HG03558 (cell line): ENCODE results near the gene THADA.

ENCODE experiments used
- ATAC-seq: cut with Tn5 transposase; IDR thresholded peaks from one replicate; pipeline ENCODE4 v1.9.1; 2021; ENCODE audit warnings: moderate number of reproducible peaks; ENCODE audit not compliant: unreplicated experiment; ENCODE audit errors: extremely low read depth

THADA gene

GRCh38 chr2:43239981-43240765 lies 355.7 kb downstream of the THADA start:
- ATAC-seq = no peak

- ATAC-seq = no peak
These were observed 357.0 kb downstream of the THADA start for GRCh38 chr2:43238813-43239212.

- ATAC-seq = no peak
These were observed 357.7 kb downstream of the THADA start for GRCh38 chr2:43238176-43238575.

DNA sequence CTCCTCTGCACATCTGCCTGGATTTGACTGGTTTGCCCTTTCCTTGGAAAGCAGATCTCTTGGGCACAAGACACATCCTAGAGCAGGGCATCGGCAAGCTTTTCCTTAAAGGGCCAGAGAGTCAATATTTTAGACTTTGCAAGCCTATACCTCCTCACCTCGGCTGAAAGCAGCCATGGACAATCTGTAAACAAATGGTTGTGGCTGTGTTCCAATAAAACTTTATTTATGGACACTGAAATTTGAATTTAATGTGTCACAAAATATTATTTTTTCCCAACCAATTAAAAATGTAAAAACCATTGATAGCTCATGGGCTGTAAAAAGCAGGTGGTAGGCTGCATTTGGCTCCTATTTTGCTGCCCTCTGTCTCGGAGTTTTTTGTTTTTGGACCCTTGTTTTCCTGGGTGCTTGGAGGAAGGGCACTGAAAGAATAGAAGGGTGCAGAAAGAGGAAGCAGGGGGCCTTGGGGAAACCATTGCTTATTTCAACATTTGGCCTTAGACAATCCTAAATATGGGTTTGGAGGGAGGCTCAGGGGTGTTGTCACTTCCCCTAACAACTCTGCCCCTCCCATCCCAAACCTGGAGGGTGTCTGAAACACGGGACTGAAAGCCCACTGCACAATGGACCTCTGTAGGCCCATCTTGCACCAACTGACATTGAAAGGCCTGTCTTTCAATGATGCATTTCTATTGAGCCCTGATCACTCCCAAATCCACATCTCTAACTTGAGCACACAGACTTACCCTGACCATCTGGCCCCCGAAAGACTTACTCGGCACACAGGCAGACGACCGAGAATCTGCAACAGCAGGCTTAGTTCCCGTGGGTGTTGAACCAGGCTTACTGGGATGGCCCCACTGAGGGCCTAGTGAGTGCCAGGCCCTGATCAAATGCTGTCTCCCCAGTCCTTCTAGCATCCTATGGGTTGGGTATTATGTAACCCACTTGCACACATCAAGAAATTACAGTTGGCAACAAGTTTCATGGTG lies 362.3 kb downstream of the THADA start:
- ATAC-seq = no peak

GRCh38 chr2:43230951-43231827 lies 364.6 kb downstream of the THADA start:
- no peak for ATAC-seq

- no peak for ATAC-seq
These were observed 365.4 kb downstream of the THADA start for GRCh38 chr2:43230351-43230885.

DNA sequence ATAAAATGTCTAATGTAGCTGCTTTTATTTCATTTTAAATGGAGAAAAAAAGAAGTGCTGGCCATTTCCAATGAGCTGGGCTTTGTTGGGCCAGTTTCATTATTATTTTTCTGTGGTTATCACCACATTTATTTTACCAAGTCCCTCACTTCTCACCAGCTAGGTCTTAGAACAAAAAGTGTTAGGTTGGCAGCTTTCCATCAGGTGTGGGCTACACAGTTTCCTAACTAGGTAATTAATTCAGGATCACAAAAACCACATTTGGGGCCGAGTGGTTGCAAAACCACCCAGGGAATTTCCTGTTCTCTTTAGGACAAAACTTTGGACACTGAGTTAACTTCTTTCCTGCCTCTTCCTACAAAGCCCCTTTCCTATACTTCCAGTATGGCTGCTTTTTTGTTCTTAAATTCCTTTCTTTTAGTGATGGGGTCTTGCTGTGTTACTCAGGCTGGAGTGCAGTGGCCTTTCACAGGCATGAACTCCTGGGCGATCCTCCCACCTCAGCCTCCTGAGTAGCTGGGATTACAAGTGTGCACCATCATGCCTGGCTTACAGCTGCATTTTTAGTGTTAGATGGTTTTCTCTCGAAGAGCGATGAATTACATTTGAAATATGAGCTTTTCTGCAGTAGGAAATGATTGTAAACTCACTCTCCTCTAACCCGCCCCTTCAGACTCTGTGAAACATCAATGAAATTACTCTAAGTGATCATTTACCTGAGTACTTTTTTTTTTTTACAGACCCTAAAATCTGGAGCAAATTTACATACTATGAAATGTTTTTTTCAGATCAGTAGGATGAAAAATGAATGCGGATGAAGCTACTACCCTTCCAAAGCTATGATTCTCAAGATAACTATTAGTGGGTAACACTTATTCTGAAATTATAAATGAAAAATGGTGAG lies 366.8 kb downstream of the THADA start:
- no peak for ATAC-seq

DNA sequence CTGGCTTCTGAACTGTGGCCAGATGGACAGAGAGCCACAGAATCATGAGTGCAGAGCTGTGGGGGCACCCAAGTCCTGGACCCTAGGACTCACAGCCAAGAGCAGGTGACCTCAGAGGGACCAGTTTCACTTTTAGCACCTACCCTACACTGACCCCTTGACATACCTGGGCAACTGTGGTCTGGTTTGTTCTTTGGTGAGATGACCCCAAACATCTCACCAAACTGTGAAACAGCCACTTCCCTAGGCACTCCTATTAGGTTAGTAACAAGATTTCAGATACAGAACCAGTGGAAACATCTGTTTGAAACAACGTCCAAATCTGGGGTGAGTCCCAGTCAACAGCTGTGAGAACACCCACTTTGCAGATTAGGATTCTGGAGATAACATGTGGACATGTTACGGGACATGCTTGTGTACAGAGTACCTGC lies 367.5 kb downstream of the THADA start:
- no peak for ATAC-seq

- no peak for ATAC-seq
These were observed 368.0 kb downstream of the THADA start for GRCh38 chr2:43227830-43228281.

GRCh38 chr2:43226955-43227829 lies 368.6 kb downstream of the THADA start:
- no peak for ATAC-seq

DNA sequence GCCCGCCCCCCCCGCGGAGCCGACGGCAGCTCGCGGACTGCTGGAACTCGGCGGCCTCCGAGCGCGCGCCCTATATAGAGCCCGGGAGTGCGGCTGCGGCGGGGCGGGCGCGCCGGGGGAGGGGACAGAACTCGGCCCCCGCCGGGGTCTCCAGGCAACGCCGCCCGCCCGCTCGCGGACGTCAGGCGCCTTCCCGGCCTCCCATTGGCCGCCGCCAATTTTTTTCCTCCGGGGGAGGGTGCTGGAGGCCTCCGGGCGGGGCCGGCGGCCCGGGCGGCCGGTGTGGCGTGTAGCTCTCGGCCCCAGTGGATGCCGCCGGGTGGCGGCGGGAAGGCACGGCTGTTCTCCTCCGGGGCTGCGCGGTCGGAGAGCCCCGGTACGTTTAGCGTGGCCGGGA lies 369.3 kb downstream of the THADA start, which contains the start of gene ZFP36L2:
TSS of gene ZFP36L2 (minus strand) at position 49 of the 397 bp plus-strand sequence. CDS start 291 bp downstream, outside the sequence.
- peak; percentile 38 for ATAC-seq

GRCh38 chr2:43225788-43226557 lies 369.9 kb downstream of the THADA start:
- ATAC-seq = no peak

DNA sequence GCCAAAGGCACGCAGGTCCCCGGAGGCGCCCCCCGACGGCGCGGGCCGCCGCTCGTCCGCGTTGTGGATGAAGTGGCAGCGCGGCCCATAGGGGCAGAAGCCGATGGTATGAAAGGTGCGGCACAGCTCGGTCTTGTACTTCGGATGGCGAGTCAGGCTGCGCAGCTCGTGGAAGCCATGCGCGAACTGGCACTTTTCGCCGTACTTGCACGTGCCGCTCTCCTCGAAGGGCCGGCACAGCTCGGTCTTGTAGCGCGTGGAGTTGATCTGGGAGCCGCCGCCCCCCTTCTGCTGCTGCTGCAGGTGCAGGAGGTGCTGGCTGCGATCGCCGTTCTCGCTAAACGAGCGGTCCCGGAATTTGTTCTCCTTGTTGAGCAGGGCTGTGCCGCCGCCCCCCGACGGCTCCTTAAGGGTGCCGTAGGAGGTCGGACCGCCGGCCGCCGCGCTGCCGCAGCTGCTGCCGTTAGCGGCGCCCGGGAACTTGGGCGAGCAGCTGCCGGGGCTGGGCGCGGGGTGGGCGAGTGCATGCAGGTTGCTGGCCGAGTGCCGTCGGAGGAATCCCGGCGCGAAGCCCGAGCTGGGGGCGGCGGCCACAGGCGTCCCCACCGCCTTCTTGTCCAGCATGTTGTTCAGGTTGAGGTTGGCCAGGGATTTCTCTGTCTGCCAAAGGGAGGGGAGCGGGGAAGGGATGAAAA lies 370.6 kb downstream of the THADA start:
- no peak for ATAC-seq

DNA sequence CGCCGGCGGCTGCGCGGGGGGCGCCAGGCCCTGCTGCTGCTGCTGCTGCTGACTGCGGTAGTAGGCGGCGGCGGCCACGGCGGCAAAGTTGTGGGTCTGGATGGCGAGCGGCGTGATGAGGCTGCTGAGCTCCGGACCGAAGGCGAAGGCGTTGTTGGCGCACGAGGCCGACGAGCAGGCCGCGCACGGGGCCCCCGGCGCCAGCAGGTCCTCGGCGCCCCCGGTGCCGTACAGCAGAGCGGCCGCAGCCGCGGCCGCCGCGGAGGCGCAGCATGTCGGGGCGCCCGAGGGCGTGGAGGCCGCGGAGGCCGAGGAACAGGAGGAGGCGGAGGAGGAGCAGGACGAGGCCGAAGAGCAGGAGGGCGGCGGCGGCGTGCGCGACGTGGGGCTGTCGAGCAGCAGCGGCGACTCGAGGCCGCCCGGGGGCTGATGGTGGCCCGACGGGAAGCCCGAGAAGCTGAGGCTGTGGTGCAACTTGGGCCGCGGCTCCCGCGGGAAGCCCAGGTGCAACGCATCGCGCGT lies 371.2 kb downstream of the THADA start:
- no peak for ATAC-seq

DNA sequence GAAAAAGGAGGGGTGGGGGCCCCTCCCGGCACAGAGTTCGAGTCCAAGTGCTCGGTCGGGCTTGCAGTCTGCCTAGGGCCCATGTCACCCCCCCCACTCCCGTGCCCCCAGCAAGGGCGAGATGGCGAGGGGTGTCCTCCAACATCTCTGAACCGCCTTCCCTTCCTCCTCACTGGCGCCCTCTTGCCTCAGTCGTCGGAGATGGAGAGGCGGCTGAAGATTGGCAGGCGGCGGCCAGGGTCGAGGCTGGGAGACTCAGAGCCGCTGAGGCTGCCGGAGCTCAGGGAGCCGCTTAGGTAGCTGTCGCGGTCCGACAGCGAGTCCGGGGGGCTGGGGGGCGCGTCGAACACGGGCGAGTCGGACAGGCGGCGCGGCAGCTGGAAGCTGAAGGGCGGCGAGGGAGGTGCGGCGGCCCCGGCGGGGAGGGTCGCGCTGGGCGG lies 371.7 kb downstream of the THADA start:
- ATAC-seq = no peak

DNA sequence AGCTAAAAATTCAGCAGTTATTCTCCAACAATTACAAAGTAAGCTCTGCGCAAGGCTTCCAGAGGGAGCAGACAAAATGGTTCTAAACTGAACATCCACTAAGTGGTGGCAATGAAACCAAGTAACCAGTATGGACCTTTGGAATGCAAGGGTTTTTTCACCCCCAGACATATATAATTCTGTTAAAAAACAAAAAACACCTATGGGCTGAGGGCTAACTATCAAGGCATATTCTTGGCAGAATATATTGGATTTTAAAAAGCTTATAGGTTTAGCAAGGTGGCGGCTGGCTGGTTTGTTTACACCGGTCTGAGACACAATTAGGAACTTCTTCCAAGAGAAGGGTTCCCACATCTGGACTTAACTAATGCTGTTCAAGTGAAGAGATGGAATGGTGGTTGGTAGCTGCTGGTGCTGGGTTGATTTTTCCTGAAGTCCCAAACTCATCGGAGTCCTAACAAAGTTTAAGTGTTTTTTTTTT lies 372.3 kb downstream of the THADA start:
- ATAC-seq = no peak
